ENCODE measurements around the gene CSRP2. TPM values are rescaled to one million over a fixed set of nuclear protein-coding genes. Genes with fewer than 3 reads are reported as not detected.

Gene CSRP2
- total RNA-seq, 2 experiments from 2014 or later = 0.33 to 0.41 TPM

DNA sequence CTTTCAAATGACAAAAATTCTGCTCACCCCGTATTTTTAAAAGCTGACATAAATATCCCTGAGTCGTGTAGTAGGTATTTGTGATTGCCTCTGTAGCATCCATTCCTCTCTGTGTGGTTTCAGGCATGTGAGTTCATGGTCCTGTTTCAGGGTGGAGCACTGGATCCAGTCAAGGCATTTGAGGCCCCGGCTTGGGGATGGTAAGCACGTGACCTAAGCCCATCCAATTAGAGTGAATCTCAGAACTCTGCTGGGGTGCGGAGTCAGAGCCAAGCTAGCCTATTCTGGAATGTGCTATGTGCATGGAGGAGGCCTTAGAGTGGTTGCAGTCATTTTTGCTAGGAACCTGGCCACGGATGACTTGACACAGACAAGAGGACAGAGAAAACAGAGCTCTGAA lies 4.3 kb upstream of the CSRP2 start:
- Mint-ChIP-seq H3K9me3 (no peaks in the 10 kb centered on the region), H3K36me3 (no peaks in the 10 kb centered on the region), H3K27ac (no peak overlapping the region), H3K4me1 (ENCODE audit: low read depth) (no peaks in the 10 kb centered on the region), H3K27me3 (peaks cover 37% of the 10 kb centered on the region), H3K4me3 (no peak overlapping the region)
- POLR2A ChIA-PET = no interaction called here
- CTCF ChIA-PET = no interaction called here
- DNase-seq = no peak
- intact Hi-C loops (cut with micrococcal nuclease) = no loop called here

DNA sequence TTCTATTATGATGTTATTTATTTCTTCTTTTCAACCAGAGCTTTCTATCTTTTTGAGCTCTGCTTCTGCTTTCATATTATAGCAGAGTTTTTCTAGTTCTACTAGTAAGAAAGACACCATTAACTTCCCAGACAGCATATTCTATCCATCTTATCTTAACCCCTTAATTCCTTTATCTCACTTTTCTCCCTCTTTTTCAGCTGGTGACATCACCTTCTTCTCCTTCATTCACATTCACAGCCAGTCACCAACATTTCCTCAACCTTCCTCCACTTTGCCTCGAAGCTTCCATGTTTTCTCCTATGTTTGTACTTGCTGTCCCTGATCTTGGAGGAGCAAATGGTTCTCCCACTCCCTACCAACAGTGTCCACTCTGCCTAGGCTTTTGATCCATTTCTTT lies 3.5 kb upstream of the CSRP2 start:
- POLR2A ChIA-PET = no interaction called here

DNA sequence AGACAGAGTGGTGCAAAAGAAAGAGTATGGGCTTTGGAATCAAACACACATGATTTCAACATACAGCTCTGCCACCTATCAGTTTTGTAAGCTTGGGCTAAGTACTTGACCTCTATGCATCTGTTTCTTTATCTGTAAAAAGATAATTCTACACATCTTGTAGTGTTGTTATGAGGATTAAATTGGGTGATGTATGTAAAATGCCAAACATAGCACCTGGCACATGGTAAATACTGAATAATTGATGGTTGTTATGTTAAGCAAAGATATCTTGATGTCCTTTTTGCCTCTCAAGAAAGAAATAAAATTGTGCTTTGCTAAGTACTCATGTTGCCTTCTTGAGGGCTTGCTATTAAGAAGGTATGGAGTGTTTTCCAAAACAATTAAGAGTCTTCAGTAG lies 2.3 kb upstream of the CSRP2 start:
- peaks cover 39% of the 10 kb centered on the region for H3K27me3 Mint-ChIP-seq
- no peaks in the 10 kb centered on the region for H3K36me3 Mint-ChIP-seq
- H3K9me3 Mint-ChIP-seq = no peaks in the 10 kb centered on the region
- POLR2A ChIA-PET = no interaction called here
- no peak for DNase-seq
- H3K4me1 Mint-ChIP-seq (ENCODE audit: low read depth) = peaks cover 2% of the 10 kb centered on the region
- H3K27ac Mint-ChIP-seq = no peak overlapping the region
- intact Hi-C loops (cut with micrococcal nuclease) = no loop called here
- CTCF ChIA-PET = no interaction called here
- H3K4me3 Mint-ChIP-seq = no peak overlapping the region

More for the DNA sequence above, 3.5 kb upstream of the CSRP2 start:
- peaks cover 41% of the 10 kb centered on the region for H3K27me3 Mint-ChIP-seq
- intact Hi-C loops (cut with micrococcal nuclease) = no loop called here
- no peak for DNase-seq
- no peaks in the 10 kb centered on the region for H3K36me3 Mint-ChIP-seq
- no peaks in the 10 kb centered on the region for H3K9me3 Mint-ChIP-seq
- peaks cover 2% of the 10 kb centered on the region for H3K4me1 Mint-ChIP-seq (ENCODE audit: low read depth)
- no peak overlapping the region for H3K4me3 Mint-ChIP-seq
- no peak overlapping the region for H3K27ac Mint-ChIP-seq
- CTCF ChIA-PET = no interaction called here

DNA sequence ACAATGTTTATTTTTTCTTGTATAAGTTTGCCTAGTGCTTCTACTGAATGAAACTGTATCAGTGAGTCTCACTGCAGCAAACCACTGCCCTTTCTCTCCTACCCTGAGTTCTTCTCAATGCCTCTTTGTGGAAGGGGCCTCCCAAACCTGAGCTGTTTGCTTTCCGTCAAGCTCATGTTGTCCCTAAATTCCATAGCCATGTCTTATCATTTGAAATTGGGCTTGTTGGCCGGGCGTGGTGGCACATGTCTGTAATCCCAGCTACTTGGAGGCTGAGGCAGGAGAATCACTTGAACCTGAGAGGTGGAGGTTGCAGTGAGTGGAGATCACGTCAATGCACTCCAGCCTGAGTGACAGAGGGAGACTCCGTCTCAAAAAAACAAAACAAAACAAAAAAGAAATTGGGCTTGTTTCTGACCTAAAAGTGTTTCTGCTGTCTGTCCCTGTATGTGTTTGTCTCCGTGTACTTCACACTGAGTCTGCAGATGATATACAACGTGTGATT lies 1.8 kb upstream of the CSRP2 start:
- no peak for DNase-seq
- intact Hi-C loops (cut with micrococcal nuclease) = no loop called here
- Mint-ChIP-seq H3K4me1 (ENCODE audit: low read depth) (peaks cover 2% of the 10 kb centered on the region), H3K27me3 (peaks cover 38% of the 10 kb centered on the region), H3K27ac (no peak overlapping the region), H3K36me3 (no peaks in the 10 kb centered on the region), H3K4me3 (no peak overlapping the region), H3K9me3 (no peaks in the 10 kb centered on the region)
- ChIA-PET POLR2A (no interaction called here), CTCF (interaction anchor here (1.1 kb wide), 1 partner anchor 112 kb away, joined by 3 read pairs; no protein-coding TSS in a partner anchor)

DNA sequence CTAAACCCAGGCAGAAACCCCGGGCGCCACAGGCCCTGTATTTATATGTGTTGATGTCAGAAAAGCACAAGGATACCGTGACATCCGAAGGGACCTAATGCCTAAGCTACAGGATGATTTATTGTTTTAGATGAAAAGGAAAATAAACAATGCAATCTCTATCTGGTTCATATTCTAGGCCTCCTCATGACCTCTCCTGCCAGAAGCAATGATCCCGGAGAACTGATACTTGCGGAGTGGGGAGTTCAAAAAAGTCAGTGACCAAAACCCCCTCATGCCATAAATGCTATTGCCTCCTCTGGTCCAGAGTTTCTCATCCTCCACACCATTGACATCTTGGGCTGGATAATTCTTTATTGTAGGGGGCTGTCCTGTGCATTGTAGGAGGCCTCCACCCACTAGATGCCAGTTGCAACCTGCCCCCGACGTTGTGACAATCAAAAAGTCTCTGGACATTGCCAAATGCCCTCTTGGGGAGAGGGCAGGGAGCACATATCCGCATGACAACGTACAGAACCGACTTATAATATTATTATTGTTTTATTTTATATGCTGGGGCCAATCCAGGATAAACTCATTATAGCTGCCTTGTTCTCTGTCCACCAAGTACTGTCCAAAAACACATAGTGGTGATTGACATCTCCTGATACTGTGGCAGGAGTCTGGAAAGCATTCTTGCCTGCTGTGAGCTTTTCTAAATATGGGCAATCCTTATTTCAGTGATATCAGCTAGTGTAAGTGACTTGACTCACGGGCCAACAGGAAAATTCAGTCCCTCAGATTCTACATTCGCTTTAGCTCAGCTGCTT lies 1.1 kb upstream of the CSRP2 start:
- no peak for DNase-seq
- intact Hi-C loops (cut with micrococcal nuclease) = loop anchor here (2.0 to 5.0 kb wide), 4 partner anchors 47 to 258 kb away; partner anchors contain the start of gene E2F7
- CTCF ChIA-PET = interaction anchor here (1.1 kb wide), 1 partner anchor 111 kb away, joined by 3 read pairs; no protein-coding TSS in a partner anchor

DNA sequence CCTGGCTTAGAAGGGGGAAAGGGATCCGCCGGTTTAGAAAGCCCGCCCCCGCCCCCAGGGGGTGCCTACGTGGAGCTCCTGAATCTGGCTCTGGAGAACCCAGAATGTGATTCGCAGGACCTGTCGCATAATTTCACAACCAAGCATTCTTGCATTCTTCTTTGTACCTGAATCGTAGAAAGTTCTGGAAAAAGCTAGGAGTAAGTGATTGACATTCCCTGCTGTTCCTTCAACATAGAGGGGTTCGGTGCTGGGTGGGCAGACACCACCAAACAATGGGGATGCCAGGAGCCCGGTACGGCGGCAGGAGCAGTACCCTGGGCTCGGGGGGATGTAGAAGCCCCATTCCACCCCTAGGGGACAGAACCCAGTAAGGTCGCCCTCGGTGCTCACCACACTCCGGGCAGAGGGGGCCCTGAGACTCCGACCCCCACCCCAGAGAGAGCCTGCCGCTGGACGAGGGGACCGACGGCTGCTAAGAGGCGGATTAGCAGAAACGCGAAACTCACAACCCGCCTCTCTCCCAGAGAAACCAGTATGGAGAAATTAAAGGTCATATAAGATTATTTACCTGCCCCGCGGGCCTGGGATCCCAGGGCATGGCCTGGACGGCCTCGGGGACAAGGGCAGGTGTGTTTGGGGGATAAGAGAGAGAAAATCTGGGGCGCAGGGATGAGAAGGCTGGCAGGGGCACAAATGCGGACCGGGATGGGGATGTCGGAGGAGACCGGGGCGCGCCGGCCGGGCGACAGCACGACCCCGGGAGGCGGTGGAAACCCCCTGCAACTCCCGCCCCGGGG lies 520 bp downstream of the CSRP2 start:
- CTCF ChIA-PET = no interaction called here
- Mint-ChIP-seq H3K4me1 (ENCODE audit: low read depth) (peaks cover 2% of the 10 kb centered on the region), H3K9me3 (no peaks in the 10 kb centered on the region), H3K27ac (no peak overlapping the region), H3K4me3 (peak overlapping the region; percentile 83), H3K27me3 (peaks cover 49% of the 10 kb centered on the region), H3K36me3 (no peaks in the 10 kb centered on the region)
- intact Hi-C loops (cut with micrococcal nuclease) = loop anchor here (2.0 to 5.0 kb wide), 4 partner anchors 49 to 256 kb away; partner anchors contain the start of gene E2F7
- DNase-seq = peak; percentile 18
- POLR2A ChIA-PET = interaction anchor here (0.8 kb wide), 1 partner anchor 115 kb away, joined by 3 read pairs; the partner anchor contains the start of gene ZDHHC17

More for the DNA sequence above, 1.1 kb upstream of the CSRP2 start:
- H3K4me1 Mint-ChIP-seq (ENCODE audit: low read depth) = peaks cover 2% of the 10 kb centered on the region
- peaks cover 41% of the 10 kb centered on the region for H3K27me3 Mint-ChIP-seq
- H3K9me3 Mint-ChIP-seq = no peaks in the 10 kb centered on the region
- POLR2A ChIA-PET = no interaction called here
- peak overlapping the region; percentile 65 for H3K4me3 Mint-ChIP-seq
- no peak overlapping the region for H3K27ac Mint-ChIP-seq
- no peaks in the 10 kb centered on the region for H3K36me3 Mint-ChIP-seq

DNA sequence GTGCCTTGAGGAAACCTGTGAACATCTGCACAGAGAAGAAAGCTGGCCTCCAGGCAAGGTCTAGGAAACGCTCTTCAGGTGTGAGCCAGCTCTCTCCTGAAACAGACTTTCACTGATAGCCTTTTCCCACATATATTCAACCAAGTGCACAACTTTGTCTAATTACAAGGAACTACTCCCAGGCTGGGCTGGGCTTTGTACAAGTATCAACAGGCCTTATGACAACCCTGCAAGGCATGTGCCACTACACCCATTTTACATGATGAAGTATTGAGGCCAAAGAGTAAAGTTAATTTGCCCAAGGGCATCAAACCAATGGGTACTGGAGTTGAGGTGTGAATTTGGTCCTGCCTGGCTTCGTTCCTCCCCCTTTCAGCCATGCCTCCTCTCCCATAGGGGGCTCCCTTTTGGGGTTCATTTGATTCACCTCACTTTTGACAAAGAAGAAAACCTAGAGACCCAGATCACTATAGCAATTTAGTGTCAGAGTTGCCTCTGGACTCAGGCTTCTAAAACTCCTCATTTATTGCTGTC lies 2.1 kb downstream of the CSRP2 start:
- H3K36me3 Mint-ChIP-seq = no peaks in the 10 kb centered on the region
- no peak overlapping the region for H3K4me3 Mint-ChIP-seq
- peaks cover 2% of the 10 kb centered on the region for H3K4me1 Mint-ChIP-seq (ENCODE audit: low read depth)
- no peak overlapping the region for H3K27ac Mint-ChIP-seq
- no peaks in the 10 kb centered on the region for H3K9me3 Mint-ChIP-seq
- intact Hi-C loops (cut with micrococcal nuclease) = loop anchor here (5.0 kb wide), 2 partner anchors 51 to 254 kb away; no protein-coding TSS in a partner anchor
- POLR2A ChIA-PET = no interaction called here
- CTCF ChIA-PET = no interaction called here
- H3K27me3 Mint-ChIP-seq = peaks cover 50% of the 10 kb centered on the region
- no peak for DNase-seq

DNA sequence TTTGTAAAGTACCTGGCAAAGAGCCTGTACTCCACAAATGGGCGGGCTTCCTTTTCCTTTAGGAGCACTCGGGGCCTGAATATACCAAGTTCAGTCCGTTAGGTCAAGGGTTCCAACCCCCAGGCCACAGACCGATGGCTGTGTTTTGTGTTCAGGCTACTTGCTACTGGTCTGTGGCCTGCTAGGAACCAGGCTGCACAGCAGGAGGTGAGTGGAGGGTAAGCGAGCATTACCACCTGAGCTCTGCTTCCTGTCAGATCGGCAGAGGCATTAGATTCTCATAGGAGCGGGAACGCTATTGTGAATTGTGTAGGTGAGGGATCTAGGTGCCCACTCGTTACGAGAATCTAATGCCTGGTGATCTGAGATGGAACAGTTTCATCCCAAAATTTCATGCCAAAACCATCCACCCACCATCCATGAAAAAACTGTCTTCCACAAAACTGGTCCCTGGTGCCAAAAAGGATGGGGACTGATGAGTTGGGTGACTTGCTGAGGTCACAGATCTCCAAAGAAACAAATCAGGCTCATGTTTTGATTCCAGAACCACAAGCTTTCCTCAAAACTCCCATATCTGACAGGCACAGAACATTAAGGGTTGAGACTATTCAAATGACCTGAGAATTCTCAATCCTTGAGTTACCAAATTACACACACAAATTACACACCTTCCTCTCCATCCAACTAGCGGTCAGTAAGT lies 4.2 kb downstream of the CSRP2 start:
- Mint-ChIP-seq H3K4me1 (ENCODE audit: low read depth) (peaks cover 2% of the 10 kb centered on the region), H3K4me3 (no peak overlapping the region), H3K27me3 (peaks cover 42% of the 10 kb centered on the region), H3K36me3 (no peaks in the 10 kb centered on the region), H3K27ac (no peak overlapping the region), H3K9me3 (no peaks in the 10 kb centered on the region)
- intact Hi-C loops (cut with micrococcal nuclease) = loop anchor here (5.0 kb wide), 2 partner anchors 53 to 252 kb away; no protein-coding TSS in a partner anchor
- CTCF ChIA-PET = no interaction called here
- DNase-seq = no peak
- POLR2A ChIA-PET = no interaction called here

DNA sequence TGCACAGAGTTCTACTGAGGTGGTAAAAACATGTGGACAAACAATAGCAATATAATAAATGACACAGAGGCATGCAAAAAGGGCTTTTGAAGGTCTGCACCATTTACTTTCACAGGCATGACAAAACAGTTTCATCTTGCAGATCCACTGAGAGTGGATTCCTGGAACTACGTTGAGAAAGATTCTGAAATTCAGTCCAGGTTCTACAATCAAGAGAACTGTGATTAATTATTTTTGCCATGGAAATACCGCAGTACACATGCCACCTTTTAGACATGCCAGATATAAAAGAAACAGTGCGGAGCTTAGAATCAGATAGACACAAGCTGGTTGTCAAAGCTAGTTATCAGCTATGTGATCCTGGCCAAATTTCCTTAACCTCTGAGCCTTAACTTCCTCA lies 4.8 kb downstream of the CSRP2 start:
- POLR2A ChIA-PET = no interaction called here
- Mint-ChIP-seq H3K4me1 (ENCODE audit: low read depth) (peaks cover 2% of the 10 kb centered on the region), H3K9me3 (no peaks in the 10 kb centered on the region), H3K4me3 (no peak overlapping the region), H3K36me3 (no peaks in the 10 kb centered on the region), H3K27ac (no peak overlapping the region), H3K27me3 (peaks cover 40% of the 10 kb centered on the region)
- DNase-seq = no peak
- CTCF ChIA-PET = no interaction called here
- intact Hi-C loops (cut with micrococcal nuclease) = no loop called here

DNA sequence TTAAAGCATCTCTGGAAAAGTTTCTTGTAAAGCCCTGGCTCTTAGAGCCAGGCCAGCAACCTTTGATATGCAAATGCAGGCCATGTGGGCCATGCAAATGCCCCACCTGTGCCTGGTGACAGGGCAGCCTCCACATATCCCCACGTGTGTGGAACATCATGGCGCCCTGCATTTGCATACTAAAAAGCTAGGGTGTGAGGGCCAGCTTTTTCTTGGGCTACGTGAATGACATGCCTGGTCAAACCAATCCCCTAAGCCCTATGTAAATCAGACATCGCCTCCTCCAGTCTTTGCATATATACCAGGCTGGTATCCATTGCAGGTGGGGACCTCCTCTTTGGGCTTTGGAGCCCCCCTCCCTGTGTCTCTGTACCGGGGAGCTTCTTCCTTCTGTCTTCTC lies 6.4 kb downstream of the CSRP2 start:
- CTCF ChIA-PET = interaction anchor here (1.4 kb wide), 1 partner anchor 138 kb away, joined by 4 read pairs; no protein-coding TSS in a partner anchor

DNA sequence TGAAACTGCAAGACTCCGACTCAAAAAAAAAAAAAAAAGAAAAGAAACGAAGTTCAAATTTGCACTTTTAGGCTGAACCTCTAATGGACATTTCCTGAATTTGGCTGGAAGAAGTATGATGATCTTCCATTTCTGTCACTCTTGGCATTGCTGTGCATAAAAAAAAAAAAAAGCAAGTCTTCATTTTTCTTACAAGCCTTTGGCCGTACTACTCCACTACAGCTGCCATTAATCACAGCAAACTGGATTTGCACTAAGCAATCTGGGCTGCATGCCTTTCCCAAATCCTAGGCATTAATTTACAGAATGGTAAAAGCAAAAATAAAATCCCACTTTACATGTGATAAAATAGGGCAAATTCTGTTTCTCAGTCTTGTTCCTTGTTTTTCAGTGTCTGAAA lies 7.1 kb downstream of the CSRP2 start:
- intact Hi-C loops (cut with micrococcal nuclease) = no loop called here

More for the DNA sequence above, 6.4 kb downstream of the CSRP2 start:
- no peak overlapping the region for H3K4me3 Mint-ChIP-seq
- H3K27ac Mint-ChIP-seq = no peak overlapping the region
- H3K4me1 Mint-ChIP-seq (ENCODE audit: low read depth) = no peaks in the 10 kb centered on the region
- intact Hi-C loops (cut with micrococcal nuclease) = no loop called here
- POLR2A ChIA-PET = no interaction called here
- H3K9me3 Mint-ChIP-seq = no peaks in the 10 kb centered on the region
- peaks cover 34% of the 10 kb centered on the region for H3K27me3 Mint-ChIP-seq
- H3K36me3 Mint-ChIP-seq = no peaks in the 10 kb centered on the region
- no peak for DNase-seq

More for the DNA sequence above, 7.1 kb downstream of the CSRP2 start:
- no peaks in the 10 kb centered on the region for H3K9me3 Mint-ChIP-seq
- no peaks in the 10 kb centered on the region for H3K36me3 Mint-ChIP-seq
- no peaks in the 10 kb centered on the region for H3K4me1 Mint-ChIP-seq (ENCODE audit: low read depth)
- ChIA-PET CTCF (no interaction called here), POLR2A (interaction anchor here (0.7 kb wide), 1 partner anchor 161 kb away, joined by 3 read pairs; no protein-coding TSS in a partner anchor)
- H3K4me3 Mint-ChIP-seq = no peak overlapping the region
- DNase-seq = no peak
- peaks cover 28% of the 10 kb centered on the region for H3K27me3 Mint-ChIP-seq
- H3K27ac Mint-ChIP-seq = no peak overlapping the region

Data from activated CD4-positive, alpha-beta memory T cell treated with anti-CD3 and anti-CD28 coated beads for 36 hours (primary cell).